Activated CD4-positive, alpha-beta T cell treated with anti-CD3 and anti-CD28 coated beads, Interleukin-2, Interleukin-4, amounts not matched to agents 100 ng/mL and 50 ng/mL, durations not matched to agents 16 hours and 8 hours (primary cell): ENCODE measurements around the gene BCR.

Source experiments
- DNase-seq: peaks from one replicate; pipeline ENCODE4 v3.0.0-alpha.2; 2020; ENCODE audit warnings: low spot score

BCR gene

DNA sequence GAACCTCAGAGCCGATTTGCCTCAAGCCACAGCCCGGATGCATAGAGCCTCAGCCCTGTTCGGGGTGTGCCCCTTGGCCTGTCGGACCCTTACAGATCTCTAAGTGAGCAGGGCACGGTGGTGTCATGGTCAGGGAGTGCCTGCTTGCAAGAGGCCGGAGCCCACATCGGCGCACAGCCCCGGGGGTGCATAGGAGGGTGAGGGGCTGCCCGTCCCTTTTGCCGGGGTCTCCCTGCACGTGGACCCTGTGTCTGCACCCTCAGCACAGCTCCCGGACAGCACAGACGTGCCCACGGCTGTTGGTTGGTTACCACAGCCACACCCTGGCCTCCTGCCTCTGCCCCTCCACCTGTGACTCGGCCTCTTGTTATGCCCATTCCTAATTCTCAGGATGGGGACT, 28.5 kb upstream of the BCR start:
- no peak for DNase-seq

DNA sequence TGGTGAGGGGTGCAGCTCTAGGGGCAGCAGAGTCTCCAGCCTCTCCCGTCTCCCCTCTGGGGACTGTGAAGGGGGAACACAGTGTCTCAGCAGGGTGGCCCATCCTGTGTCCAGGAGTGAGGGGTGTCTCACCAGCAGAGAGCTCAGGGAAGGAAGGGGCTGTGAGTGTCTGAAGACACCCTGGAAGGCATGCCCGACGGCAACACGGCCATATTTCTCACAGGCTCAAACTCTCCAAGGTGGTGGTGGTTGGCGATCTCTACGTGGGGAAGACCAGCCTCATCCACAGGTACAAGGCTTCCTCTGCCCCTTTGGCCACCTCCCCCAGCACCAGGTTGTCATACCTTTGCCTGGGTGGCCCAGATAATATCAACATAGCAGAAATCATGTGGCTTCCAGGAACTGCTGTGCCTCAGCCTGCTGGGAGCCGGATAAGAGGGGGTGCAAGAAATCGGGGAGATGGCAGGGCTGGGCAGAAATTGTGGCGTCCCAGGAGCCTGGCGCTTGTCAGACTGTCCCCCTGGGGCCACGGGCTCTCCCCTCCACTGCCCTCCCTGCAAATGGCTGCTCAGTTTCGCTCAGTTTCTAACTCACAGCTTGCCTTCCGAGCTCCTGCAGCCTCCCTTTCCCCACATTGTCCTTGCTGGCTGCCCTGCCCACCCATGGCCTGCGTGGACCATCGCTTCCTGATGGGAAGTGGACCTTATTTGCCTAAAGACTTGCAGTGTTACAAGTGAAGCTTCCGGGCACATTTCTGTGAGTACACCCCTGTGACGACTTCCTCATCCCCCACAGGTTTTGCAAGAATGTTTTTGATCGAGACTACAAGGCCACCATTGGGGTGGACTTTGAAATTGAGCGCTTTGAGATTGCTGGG, 27.8 kb upstream of the BCR start:
- no peak for DNase-seq

DNA sequence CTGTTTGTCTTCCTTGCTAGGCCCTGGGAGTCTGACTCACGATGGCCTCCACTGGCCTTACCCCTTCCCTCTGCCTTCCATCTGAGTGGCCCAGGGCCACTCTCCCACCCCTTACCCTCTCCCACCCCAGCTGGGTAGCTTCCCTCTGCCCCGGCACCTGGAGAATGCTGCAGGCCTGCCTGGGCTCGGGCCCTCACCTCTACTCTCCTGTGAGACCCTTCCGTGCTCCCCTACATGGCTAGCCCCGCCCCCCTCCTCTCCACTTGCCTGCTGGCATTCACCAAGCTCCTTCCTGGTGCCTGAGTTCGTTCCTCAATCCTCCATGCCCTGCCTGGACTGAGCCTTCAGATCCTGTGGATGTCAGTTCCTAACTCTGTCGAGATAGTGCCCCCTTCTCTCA, 26.3 kb upstream of the BCR start:
- no peak for DNase-seq

DNA sequence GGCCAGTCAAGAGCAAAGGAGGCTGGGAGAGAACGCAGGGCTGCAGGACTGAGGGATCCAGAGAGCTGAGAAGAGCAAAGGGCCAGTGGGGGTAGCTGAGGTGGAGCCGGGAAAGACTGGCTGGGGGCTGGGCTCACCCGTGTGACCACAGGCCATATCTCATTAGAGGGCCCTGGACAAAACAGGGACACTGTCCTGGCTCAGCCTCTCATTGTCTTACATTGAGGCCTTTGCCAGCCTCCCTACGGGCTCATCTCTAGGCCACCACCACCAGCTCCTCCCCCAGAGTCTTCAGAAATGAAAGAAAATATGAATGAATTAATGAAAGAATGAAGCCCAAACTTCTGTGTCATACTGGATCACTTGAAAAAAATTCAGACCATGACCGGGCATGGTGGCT, 25.8 kb upstream of the BCR start:
- no peak for DNase-seq

DNA sequence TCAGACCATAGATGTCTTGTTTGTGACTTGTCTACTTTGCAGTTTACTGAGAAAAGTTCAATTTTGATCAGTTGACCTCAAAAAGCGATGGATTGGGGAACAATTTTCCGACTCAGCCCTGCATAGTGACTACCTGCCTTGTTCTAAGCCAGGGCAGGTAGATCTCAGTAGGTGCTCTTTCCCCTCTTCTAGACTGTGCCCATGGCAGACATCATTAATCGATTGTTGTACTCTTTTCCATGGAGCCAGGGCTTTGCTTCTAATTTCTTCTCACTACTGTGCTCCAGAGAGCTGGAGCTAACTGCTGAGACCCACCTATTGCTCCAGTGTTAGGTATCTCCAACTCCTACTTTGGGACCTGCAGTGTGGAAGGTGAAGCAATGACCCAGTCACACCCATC, 25.2 kb upstream of the BCR start:
- DNase-seq = no peak

DNA sequence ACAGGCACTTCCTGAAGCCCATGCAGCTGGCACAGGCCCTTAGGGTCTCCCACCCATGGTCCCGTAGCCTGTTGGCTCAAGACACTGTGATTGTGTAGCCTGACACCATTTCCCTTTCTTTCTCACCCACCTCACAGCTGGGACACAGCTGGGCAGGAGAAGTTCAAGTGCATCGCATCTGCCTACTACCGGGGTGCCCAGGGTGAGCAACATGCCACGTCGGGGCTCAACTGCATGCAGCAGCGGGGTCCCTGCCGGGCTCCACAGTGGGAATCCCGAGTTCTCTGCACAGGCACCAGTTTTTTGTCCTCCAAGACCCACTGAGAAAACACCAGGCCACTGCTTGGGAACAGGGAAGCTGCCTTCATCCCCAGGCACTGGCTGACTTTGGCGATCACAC, 24.5 kb upstream of the BCR start:
- no peak for DNase-seq

DNA sequence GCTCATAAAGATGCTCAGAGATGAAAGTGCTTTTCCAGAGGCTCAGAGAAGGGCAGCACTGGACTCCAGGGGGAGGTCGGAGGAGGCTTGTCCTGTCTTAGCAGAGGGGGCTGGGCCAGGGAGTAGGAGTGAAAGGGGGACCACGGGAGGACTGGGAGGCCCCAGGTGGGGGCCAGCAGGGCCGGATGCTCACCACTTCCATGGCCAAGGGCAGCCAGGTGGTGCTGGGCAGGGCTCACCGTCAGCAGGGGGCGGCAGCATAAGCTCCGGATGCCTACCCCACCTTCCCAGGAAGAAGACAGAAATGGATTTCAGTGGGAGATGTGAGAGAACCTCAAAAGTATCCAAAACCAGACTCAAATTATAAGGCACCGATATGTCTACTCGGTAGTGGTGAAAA, 24.0 kb upstream of the BCR start:
- no peak for DNase-seq

DNA sequence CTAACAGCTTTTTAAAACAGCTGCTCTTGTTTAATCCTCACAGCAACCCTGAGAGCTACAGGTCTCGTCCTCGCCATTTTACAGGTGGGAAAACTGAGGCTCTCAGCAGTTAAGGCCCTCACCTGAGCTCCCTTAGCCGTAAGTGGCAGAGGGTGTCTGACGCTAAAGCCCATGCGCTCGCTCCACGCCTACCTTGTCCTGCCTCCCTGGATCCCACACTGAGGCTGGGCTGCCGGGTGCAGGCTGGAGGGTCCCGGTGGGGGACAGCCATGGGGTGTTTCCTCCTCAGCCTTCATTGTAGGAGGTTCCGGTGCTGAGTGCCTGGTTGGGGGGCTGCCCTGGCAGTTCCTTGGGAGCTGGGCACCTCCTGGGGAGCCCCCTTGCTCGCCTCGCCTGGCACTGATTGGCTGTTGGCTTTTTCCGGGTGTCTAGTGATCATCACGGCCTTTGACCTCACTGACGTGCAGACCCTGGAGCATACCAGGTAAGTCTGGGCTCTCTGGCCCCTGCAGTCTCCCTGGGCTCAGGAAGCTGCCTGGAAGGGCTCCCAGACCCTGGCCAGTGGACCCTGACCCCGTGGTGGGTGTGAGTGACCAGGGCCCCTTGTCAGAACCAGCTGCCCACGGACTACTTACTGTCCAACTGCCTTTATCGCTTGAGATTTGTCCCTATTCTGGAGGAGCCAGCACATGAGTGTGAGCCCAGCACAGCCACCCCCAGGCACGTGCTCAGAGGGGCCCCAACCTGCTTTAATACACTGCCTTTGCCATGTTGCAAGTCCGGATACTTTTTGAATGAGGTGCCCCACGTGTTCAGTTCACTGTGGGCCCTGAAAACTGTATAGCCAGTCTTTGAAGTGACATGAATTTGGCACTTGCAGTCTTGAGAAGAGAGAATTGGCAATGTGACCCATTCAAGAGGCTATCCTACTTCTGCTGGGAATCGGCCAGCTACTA, 22.5 kb upstream of the BCR start:
- no peak for DNase-seq

DNA sequence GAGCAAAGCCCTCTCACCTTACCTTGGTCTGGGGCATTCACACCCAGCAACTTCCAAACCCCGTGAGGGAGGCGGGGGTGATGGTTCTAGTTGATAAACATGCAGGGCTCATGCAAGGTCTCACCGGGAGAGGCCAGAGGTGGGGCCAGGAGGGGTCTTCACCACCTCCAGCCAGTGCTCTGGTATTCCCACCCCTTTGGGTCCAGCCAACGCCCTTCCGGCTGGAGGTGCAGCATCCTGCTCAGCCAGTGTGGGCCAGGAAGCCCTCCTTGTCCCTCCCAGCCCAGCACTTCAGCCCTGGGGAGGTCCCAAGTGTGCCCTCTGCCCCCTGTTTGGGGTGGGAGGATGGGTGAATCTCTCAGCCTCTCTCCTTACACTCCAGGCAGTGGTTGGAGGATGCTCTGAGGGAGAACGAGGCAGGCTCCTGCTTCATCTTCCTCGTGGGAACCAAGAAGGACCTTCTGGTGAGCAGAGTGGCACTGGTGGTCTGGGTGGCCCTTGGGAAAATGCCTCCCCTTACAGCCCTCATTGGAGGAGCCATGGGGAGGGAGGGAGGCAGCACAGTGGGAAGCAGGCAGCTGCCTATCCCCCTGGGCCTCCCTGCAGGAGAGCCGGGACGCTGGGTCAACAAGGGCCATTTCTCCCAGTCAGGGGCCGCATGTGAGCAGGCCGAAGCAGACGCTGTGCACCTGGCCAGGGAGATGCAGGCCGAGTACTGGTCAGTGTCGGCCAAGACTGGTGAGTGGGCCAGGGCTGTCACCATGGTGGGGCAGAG, 21.6 kb upstream of the BCR start:
- no peak for DNase-seq

DNA sequence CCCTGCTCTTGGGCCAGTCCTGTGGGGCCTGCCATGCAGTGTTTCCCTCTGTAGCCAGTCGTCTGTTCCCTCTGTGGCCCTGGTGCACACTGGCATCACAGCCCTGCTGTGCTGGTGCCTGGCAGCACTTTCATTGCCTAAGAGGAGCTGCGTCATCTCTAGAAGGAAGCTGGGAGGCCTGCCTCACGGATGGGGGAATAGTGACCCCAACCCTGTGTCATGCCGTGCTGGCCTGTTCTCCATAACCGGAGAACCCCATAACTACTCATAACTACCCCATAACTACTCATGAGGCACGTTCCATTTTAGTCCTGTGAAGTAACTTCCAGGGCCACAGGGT, 21.0 kb upstream of the BCR start:
- DNase-seq = no peak

DNA sequence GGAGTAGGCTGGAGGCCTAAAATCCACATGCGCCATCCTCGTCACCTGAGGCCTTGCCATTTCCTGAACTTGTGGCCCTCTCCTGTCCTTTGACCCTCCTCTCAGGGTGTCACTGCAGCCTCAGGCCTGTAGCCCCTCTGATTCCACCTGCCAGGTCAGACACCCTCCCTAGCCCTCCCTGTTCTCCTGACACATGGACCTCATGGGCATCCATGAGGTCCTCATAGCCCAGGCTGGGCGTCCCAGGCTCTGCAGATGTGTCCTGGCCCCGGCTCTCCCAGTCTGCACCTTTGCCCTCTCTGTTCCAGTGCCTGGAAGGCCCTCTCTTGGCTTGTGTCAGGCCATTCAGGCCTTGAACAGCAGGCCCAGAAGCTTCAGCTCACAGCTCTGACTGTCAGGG, 19.3 kb upstream of the BCR start:
- no peak for DNase-seq

DNA sequence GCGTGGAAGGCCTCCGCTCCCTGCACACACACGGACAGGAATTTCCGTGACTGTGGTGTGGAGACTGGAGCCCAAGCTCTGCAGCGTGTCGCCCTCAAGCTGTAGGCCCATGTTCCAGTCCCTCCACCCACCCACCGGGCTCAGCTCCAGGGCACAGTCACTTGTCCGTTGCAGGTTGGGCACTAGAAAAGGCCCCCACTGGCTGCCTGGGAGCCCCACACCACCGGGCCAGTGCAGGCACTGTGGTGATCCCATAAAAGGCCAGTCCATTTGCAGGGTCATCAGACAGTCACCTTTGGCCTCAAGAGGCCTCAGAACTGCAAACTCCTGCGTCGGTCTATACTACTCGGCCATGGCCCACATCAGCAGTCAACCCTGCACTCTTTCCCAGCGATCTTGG, 18.7 kb upstream of the BCR start:
- no peak for DNase-seq

DNA sequence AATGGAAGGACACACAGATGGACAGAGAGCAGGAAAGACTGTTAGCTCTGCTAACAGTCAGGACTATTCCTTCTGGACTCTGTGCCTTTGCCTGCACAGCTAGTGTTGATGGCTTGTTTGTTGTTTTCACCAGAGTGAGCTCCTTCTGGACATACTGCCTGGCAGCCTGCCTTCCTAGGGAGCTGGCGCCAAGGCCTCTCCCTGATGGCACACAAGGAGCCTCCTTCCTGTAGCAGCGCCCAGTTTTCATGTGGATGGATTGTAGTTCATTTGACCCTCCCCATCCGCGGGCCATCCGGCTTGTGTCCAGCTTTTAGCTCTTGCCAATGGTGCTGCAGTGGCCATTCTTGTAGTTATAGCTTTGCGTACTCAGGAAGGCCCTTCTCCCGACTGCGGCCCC, 16.6 kb upstream of the BCR start:
- no peak for DNase-seq

DNA sequence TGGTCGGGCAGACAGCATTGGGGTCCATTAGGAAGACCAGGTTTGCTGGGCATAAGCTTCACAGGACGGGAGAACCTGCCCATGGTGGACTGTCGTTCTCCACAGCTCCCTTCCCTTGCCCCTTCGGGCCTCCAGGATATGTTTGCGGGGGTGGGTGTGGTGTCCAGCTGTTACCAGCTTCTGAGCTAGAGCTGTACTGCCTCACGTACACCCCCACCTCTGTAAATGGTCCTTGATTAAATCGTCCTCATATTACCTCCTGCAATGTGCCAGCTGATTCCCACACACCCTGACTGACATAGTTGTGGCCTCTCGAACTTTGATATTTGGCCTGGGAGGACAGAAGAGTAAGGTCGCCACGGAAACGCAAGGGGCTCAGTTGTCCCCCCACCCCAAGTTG, 16.2 kb upstream of the BCR start:
- DNase-seq = no peak

DNA sequence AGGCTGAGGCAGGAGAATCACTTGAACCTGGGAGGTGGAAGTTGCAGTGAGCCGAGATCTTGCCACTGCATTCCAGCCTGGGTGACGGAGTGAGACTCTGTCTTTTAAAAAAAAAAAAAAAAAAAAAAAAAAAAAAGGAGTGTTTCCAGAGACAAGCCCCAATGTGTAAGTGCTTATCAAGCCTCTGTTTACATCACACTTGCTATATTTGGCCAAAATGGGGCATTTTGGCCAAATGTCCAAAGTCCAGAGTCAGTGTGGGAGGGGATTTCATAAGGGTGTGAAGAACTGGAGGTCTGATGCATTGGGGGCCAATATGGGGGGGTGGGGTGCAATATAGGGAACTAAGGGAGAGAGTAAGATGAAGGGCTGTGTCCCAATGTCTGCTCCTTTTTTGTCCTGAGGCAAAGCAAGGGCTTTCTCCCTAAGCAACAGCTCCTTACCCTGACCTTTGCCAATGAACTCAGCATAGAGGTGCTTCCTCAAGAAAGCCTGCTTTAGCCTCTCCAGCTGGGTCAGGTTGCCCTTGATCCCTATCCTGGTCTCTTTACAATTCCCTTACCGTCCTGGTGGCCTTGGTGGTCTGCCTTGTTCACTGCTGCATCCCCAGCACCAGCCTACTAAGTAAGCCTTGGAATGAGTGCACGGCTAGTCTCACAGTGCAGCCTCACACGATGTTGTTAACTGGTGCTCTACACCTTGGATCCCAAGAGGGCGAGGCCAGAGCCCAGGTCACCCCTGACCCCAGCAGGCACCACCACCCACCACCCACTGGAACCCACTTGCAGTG, 14.1 kb upstream of the BCR start:
- DNase-seq = no peak

DNA sequence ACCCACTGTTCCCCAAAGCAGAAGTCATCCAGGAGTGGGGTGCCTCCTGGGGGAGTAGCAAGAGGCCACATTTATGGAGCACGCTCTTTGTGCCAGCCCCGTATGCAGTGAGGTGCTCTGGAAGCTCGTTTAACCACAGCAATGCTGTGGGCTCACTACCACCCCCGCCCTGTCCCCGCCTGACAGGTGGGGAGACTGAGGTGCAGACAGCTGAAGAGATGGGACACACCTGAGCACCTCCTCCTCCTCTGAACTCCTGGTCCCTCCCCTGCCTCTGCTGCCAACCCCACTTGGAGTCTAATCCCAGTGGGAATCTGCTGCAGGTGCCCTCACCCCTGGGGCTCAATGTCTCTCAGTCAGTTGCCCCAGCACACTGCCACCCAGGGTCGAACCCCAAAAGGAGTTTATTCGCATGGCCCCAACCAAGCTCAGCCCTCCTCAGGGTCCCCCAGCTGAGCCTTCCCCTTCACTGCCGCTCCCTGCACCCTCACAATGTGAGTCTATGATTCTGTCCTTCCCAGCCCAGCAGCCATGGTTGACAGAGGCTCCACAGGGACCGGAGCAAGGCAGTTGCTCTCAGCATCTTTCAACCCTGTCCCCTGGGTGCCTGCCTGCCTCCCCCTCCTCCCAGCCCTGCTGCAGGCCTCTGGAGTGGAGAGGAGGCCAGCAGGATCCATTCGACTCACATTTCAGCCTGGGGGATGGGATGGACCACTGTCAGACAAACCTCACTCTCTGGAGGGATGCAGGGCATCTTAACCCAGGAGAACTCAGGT, 13.3 kb upstream of the BCR start:
- DNase-seq = no peak

DNA sequence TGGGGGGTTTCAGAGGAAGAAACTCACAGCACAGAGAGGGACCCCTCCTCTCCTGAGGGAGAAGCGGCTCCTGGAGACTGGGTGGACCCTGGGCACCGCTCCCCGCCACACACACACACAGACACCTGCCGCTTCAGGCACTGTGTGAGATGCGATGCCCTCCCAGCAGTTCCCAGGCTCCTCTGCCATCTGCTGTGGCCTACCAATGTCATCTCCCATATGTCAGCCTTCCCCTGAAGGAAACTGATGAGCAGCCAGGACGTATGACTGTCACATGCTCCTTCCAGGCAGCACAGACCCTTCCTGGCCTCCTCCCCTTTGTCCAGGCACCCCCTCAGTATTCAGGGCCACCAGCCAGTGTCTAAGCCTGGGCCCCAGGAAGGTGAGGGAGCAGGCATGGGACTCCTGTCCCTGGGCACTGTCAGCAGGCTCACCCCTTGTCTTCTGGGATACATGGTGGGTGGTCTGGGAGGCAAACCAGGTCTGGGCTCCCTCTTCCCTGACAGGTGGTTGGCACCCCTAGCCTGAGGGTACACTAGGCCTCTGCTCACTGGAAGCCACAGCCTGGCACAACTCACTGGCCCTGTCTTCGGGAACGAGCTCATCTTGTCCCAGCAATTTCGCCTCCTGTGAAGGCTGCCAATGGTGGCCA, 11.8 kb upstream of the BCR start:
- no peak for DNase-seq

DNA sequence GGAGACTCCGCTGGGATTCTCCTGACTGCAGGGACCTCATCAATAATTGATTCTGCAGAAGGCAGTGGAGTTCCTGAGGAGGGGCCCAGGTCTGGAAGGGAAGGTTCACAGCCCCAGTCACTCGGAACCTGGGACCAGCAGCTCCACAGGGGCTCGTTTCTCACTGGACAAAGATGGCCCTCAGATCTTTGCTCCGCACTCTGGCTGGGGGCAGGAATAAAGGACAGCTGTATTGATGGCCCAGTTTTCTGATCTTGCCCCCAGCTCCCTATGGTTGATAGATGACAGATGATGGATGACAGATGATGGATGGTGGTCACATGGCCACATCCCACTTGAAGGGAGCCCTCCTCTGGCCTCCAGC, 11.3 kb upstream of the BCR start:
- no peak for DNase-seq

DNA sequence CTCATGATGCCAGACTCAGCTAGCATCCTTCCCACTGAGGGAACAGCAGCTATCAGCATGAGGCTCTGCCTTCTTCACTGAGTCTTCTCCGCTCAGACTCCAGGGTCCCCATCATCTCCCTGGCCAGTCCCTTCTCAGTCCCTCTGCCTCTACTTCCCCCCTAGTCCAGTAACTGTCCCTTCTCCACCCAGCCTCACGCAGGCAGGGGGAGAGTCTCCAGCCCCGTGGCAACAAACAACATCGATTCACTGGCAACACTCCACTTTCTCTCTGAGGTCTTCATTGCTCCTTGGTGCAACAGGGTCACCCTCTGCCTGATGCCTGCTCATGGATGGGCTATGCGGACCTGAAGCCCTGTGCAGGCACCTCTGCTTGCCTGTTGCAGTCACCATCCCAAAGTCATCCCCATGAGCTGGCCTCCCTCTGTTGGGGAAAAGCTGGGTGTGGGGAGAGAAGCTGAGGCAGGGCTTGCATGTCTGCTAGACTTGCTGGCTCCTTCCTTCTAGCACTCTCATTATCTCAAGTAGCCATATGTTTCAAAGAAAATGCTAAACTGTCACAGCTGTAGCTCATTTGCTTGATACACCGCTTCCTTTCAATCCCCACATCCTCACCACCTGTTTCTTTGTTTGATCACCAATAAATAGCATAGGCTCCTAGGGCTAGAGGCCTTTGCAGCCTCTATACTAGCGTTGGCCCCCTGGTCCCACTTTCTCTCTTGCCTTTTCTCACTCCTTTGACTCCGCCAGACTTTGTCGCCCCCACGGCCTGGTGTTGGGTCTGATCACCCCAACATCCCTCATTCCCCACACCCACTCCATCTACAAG, 4.3 kb upstream of the BCR start:
- DNase-seq = no peak

DNA sequence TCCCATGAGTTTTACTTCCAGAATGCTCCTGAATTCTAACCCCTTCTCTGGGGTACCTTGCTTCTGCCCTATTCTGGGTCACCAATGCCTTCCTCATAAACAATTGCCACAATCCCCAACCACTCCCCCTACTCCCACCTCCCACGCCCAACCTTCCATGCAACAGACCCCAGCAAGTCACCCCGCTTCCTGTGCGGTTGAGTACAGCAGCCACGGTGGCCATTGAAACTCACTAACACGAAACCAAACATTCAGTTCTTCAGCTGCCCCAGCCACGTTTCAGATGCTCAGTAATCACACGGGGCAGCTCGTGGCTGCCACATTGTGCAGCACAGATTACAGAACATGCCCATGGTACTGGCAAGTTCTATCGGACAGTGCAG, 3.7 kb upstream of the BCR start:
- DNase-seq = no peak
